Esophagus squamous epithelium (tissue), 4 donors: ENCODE results near the gene MOCOS.

ENCODE experiments used
- POLR2A ChIP-seq, 4 donors: fragments of 450-650 bp; IDR thresholded peaks; one replicate each; pipeline ENCODE4 v1.6.1; 2017; ENCODE audit warnings: antibody characterized with exemption in 4 of 4, mild to moderate bottlenecking in 4 of 4, moderate library complexity in 3 of 4
- TF ChIP-seq, protein P1 (sequence below), 6 experiments: fragments of 450-650 bp in 4 of 6; fragments of 200-600 bp in 2 of 6; sonication (generic) in 2 of 6; IDR thresholded peaks; one replicate each; pipeline ENCODE4 v1.5.1; 2016 to 2019; ENCODE audit warnings: antibody characterized with exemption in 6 of 6, mild to moderate bottlenecking in 4 of 6, moderate library complexity in 4 of 6

DNA sequence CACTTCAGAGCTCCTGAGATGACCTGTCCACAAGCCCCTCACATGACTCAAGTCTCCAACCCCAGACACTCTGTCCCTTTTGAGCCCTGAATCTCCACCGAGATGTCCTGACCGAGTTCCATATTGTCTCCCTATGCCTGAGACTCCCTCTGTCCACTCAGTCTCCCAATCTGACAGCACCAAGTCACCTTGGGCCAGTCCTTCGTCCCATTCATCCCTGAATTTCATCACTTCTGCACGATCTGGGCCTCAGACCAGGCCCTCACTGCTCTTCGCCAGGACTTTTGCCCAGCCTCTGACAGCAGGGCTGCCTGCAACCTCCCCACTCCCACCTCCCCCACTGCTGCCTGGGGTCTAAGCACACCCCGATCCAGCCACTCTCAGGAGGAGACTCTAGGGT is 4.3 kb upstream of the MOCOS start:
- TF ChIP-seq, protein P1, sequence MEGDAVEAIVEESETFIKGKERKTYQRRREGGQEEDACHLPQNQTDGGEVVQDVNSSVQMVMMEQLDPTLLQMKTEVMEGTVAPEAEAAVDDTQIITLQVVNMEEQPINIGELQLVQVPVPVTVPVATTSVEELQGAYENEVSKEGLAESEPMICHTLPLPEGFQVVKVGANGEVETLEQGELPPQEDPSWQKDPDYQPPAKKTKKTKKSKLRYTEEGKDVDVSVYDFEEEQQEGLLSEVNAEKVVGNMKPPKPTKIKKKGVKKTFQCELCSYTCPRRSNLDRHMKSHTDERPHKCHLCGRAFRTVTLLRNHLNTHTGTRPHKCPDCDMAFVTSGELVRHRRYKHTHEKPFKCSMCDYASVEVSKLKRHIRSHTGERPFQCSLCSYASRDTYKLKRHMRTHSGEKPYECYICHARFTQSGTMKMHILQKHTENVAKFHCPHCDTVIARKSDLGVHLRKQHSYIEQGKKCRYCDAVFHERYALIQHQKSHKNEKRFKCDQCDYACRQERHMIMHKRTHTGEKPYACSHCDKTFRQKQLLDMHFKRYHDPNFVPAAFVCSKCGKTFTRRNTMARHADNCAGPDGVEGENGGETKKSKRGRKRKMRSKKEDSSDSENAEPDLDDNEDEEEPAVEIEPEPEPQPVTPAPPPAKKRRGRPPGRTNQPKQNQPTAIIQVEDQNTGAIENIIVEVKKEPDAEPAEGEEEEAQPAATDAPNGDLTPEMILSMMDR (IDR thresholded peaks at IDR 0.05), result no peak
- no peak for TF ChIP-seq POLR2A (IDR thresholded peaks at IDR 0.05)
